ACHN (cell line): ENCODE results near the gene SUPT4H1.

Experiments
- DNase-seq: peaks from one replicate; pipeline ENCODE4 v3.0.0-alpha.2; 2015
- in situ Hi-C: cut with HindIII; loops from 2 replicates; pipeline ENCODE4 v1.10.0; 2017; ENCODE audit warnings: low sequenced_read_pairs, low pct_ligation_motif_present, low pct_unique_long_range_greater_than_20kb

SUPT4H1 gene

GRCh38 chr17:58324409-58325288 is 27.4 kb downstream of the SUPT4H1 start:
- DNase-seq = no peak
- in situ Hi-C loops = no loop called here

DNA sequence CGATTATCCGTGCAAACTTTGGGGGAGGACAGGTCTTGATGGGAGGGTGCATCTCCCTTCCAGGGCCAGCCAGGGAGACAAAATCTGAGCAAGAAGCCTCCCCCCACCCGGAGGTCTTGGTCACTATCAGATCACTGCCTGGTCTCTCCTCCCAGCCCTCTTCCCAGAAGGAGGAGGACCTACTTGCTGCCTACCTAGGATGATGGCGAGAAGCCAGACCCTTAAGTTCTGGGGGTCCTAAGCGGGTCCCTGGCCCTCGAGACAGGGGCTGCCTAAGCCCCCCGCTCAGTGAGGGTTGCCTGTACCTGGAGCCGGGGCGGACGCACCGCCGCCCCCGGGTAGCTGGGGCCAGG is 28.0 kb downstream of the SUPT4H1 start:
- in situ Hi-C loops = no loop called here
- no peak for DNase-seq

- DNase-seq = no peak
- in situ Hi-C loops = no loop called here
Observed at GRCh38 chr17:58323366-58324055, 28.5 kb downstream of the SUPT4H1 start.

DNA sequence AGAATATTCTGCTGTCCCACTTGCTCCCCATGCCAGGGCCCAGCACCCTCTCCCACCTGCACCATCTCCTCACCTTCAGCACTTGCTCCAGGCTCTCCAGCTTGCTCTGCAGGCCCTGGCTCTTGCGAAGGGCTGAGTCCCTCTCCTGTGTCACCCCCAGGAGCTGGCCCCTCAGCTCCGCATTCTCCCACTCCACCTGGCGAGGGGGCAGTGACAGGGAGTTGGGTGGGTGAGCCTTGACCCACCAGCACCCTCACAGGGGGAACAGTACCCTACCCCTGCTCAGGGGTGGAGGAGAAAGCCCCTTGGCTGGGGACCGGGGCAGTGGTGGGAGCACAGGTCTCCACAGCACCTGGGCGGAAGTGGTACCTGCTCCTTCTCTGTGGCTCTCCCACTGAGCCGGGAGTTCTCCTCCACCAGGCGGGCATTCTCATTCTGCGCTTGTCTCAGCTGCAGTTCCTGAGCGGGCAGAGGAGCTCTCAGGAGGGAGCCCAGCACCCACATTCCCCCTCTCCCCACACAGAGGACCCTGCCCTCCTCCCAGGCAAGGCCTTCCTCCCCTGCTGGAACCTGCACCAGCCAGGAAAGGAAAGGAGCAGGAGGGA is 29.3 kb downstream of the SUPT4H1 start:
- DNase-seq = no peak
- in situ Hi-C loops = no loop called here

GRCh38 chr17:58321571-58322525 is 30.2 kb downstream of the SUPT4H1 start:
- in situ Hi-C loops = no loop called here

GRCh38 chr17:58320570-58321323 is 31.3 kb downstream of the SUPT4H1 start:
- in situ Hi-C loops = no loop called here
- DNase-seq = no peak

More at GRCh38 chr17:58321571-58322525, 30.2 kb downstream of the SUPT4H1 start:
- no peak for DNase-seq

DNA sequence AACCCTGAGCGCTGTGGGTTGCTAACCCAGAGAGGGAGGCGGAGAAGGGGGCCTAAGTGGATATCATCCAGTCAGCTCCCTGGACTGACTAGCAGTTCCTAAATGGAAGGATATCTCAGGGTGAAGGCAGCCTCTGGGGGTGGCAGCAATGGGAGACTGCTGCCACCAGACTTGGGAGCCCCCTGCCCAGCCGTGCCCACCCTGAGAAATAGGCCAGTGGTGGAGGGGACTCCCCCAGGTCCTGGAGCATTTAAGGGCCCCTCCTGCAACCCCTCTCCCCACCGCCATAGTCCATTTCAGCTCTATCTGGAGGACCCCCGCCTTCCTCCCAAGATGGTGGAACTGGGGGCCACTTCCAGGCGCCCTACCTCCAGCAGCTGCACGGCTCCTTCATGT is 31.8 kb downstream of the SUPT4H1 start:
- in situ Hi-C loops = no loop called here
- DNase-seq = no peak

GRCh38 chr17:58319173-58320162 is 32.5 kb downstream of the SUPT4H1 start:
- no peak for DNase-seq
- in situ Hi-C loops = no loop called here

GRCh38 chr17:58318627-58319172 is 33.3 kb downstream of the SUPT4H1 start:
- in situ Hi-C loops = no loop called here
- no peak for DNase-seq

DNA sequence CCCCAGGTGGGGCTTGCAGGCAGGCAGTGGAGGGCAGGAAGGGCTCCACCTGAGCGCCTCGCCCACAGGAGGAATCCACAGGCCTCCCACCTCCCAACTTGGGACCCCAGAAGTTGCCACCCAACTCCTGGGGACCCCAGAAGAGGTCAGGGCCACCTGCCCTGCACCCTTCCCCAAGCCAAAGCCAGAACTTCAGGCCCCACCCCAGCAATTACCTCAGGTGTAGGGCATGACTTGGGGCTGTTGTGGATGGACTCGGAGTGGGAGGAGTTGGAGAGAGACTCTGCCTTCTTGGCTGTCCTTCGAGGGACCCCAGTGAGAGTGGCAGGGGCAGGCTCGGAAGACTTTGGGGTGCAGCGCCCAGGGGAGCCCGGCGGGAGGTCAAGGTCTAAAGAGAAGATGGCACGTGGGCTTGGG is 33.9 kb downstream of the SUPT4H1 start:
- in situ Hi-C loops = no loop called here
- no peak for DNase-seq

DNA sequence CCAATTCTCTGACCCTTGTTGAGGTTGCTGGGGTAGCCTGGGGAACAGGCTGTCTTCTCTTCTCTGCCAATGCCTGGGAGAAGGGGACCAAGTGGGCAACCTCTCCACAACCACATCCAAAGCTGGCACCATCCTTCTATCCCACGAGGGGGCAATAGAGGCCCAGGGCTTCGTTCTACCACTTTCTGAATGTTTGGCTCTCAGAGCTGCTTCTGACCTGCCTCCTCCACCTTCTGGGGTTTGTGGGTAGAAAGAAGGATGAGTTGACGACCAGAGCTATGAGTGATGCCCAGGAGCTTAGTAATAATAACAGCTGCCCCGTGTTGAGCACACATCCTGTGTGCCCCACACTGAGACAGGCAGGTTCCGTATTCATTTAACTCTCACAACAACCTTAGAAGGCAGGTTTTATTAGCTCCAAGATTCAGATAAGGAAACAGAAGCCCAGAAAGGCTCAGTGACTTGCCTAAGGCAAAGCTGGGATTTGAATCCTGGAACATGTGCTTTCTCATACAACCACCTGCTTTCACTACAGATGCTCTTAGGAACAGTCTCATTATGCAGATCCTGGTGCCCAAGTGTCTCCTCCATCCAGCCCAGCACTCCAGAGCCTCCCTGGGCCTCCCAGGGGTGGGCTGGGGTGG is 34.5 kb downstream of the SUPT4H1 start:
- peak; percentile 66 for DNase-seq
- in situ Hi-C loops = no loop called here

DNA sequence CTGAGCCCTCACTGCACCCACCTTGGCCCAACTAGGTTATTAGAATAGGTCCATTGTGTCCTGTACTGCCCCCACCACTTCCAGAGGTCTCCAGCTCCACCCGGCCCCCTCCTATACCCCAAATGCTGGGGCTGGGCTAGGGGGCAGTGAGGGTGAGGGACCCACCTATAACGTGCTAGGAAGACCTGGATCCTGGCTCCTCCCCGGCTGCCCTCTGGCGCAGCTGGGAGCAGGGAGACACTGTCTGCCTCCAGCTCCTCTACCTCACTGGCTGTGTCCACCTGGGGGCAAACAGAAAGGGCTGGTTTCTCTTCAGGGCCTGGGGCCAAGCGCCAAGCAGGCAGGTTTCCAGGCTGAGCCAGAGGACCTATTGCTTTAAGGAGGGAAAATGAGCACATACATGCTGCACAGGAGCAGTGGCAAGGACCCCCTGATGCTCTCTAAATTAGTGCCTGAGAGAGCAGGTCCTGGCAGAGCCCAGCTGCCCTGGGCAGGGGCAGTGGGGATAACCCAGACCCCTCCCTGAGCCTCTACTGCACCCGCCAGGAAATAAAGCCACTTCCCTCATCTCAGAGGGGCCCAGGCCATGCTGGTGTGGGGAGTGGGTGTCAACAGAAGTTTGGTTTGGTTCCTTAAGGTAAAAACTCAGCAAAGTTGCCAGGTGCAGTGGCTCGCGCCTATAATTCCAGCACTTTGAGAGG is 35.6 kb downstream of the SUPT4H1 start:
- in situ Hi-C loops = no loop called here
- no peak for DNase-seq

DNA sequence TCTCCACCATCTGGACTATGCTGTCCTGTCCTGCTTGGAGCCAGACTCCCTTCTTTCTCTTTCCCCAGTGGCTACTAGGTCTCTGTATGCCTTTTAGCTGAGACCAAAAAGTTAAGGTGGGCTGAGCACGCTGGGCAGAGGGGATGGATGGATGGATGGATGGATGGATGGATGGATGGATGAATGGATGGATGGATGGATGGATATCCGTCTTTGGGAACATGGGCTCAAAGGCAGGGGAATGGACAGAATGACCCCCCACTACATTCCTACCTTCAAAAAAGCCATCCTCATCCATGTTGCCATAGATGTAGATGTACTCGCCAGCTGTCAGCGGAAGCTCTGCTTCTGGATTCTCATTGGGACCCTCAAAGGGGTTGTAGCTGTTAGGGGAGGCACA is 36.3 kb downstream of the SUPT4H1 start:
- DNase-seq = no peak
- in situ Hi-C loops = no loop called here

DNA sequence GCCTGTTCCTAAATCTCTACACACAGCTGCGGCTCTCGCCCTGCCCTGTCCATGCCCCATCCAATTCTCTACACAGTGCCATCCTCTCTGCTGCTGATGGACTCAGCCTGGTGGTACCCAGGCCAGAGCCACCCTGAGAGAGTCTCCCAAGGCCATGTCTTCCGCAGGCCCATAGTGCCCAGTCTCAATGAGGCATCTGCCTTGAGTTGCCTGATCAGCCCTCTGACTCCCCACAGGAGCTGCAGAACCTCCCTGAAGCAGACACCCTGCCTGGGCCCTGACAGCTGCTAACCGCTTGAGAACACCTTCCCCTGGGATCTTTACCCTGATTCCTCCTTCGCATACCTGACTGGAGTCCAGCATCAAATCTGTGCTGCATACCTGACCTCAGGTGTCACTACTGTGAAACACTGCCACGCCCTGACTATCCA is 36.7 kb downstream of the SUPT4H1 start:
- no peak for DNase-seq
- in situ Hi-C loops = no loop called here

DNA sequence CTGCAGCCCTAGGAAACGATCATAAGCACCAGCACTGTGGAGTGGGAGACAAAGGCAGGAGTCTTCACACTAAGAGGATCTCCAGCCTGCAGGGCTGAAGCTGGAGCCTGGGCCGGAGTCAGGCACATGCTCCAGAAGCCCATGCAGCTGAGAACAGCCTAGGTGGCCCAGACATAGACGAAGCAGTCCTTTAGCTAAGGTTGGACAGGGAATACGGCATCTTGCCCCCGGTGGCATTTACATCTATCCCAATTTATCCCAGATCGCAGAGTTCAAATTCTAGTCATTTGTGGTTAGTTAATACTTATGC is 37.3 kb downstream of the SUPT4H1 start:
- DNase-seq = no peak
- in situ Hi-C loops = no loop called here
